ENCODE results near the gene SERPINB5. TPM values are rescaled to one million over a fixed set of nuclear protein-coding genes. Genes with fewer than 3 reads are reported as not detected.

The SERPINB5 gene
- total and polyA plus RNA-seq, 2 experiments from 2014 or later = 0.16 TPM; not detected in 1

DNA sequence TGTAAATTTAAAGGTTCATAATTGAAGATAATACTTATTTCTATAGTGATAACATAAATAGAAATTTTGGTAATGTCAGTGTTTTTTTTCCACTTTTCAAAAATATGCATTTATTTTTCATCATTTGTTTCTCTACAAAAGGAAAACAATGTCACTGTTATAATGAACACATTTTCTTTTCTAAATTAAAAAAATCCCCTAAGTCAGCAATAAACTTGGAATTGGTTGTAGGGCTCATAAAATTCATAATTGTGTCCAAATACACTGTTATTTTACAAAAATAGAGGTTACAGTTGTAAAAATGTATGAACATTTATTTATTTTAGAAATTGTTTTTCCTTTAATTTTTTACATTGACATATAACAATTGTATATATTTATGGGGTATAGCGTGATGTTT, 39.0 kb downstream of the SERPINB5 start:
- peaks cover 3% of the 10 kb centered on the region for H3K27me3 Mint-ChIP-seq (ENCODE audit: insufficient read depth, low read depth, poor library complexity)
- DNase-seq (ENCODE audit: low spot score) (no peak), ATAC-seq (no peak)
- H3K4me1 Mint-ChIP-seq = peaks cover 34% of the 10 kb centered on the region
- Histone ChIP-seq H3K4me2 (no peak overlapping the region), H3K27me3 (ENCODE audit: insufficient read depth) (no peaks in the 10 kb centered on the region), H4K20me1 (replicated peaks; ENCODE audit: insufficient read depth) (no peaks in the 10 kb centered on the region), H3K79me2 (replicated peaks; ENCODE audit: insufficient read depth) (no peaks in the 10 kb centered on the region), H3K4me1 (ENCODE audit: insufficient read depth) (peaks cover 43% of the 10 kb centered on the region), H3K27ac (ENCODE audit: low read depth) (no peak overlapping the region), H3F3A (replicated peaks; ENCODE audit: low read depth) (no peaks in the 10 kb centered on the region), H2AFZ (no peak overlapping the region), H3K36me3 (ENCODE audit: insufficient read depth) (no peaks in the 10 kb centered on the region), H3K9me2 (ENCODE audit: insufficient read depth) (no peaks in the 10 kb centered on the region), H3K4me3 (no peak overlapping the region)
- no peak overlapping the region for H3K4me3 Mint-ChIP-seq
- H3K9me3 Mint-ChIP-seq = no peaks in the 10 kb centered on the region
- TF ChIP-seq NANOG (IDR thresholded peaks at IDR 0.05; ENCODE audit: borderline replicate concordance) (no peak), REST (IDR thresholded peaks at IDR 0.05; ENCODE audit: unreplicated experiment) (no peak), CREB1 (CRISPR knock-in tag; IDR thresholded peaks at IDR 0.05; ENCODE audit: low read depth) (no peak), POLR2AphosphoS5 (IDR thresholded peaks at IDR 0.05; ENCODE audit: low read depth) (no peak), ZNF462 (CRISPR knock-in tag; IDR thresholded peaks at IDR 0.05) (no peak)
- H3K27ac Mint-ChIP-seq = no peak overlapping the region
- no peaks in the 10 kb centered on the region for H3K36me3 Mint-ChIP-seq (ENCODE audit: low read depth)

Measured in GM23338 (cell line).